GM12875 (cell line): ENCODE results near the gene BTBD2.

Source experiments
- H3K4me3 ChIP-seq: one replicate; pipeline ENCODE4 v1.5.1; 2011; ENCODE audit warnings: low read depth, low read length, control low read depth
- CTCF ChIP-seq: IDR thresholded peaks from 2 replicates; pipeline ENCODE4 v1.5.1; 2011; ENCODE audit warnings: low read depth, mild to moderate bottlenecking, control low read depth, inconsistent platforms, low read length, moderate library complexity, borderline replicate concordance; ENCODE audit not compliant: insufficient read depth

The BTBD2 gene

GRCh38 chr19:2015608-2015950, at the start of gene BTBD2:
Gene BTBD2, minus strand, starts transcription at chr19:2015714. Its CDS starts 11 bp downstream, at chr19:2015703.
- no peak for TF ChIP-seq CTCF
- peak within 1 kb of the TSS; percentile 74 for H3K4me3 ChIP-seq

- H3K4me3 ChIP-seq = no peak overlapping the region
- TF ChIP-seq CTCF = no peak
Measured at GRCh38 chr19:2064788-2065524, 49.4 kb upstream of the BTBD2 start.

GRCh38 chr19:2064395-2064787, 48.9 kb upstream of the BTBD2 start:
- TF ChIP-seq CTCF = no peak

GRCh38 chr19:2063824-2064223, 48.3 kb upstream of the BTBD2 start:
- no peak for TF ChIP-seq CTCF
- no peak overlapping the region for H3K4me3 ChIP-seq

More at GRCh38 chr19:2064395-2064787, 48.9 kb upstream of the BTBD2 start:
- H3K4me3 ChIP-seq = no peak overlapping the region

- no peak for TF ChIP-seq CTCF
- no peak overlapping the region for H3K4me3 ChIP-seq
Measured at GRCh38 chr19:2062770-2063169, 47.3 kb upstream of the BTBD2 start.

- H3K4me3 ChIP-seq = peak overlapping the region; percentile 54
Measured at GRCh38 chr19:2062389-2062729, 46.8 kb upstream of the BTBD2 start.

More at GRCh38 chr19:2062389-2062729, 46.8 kb upstream of the BTBD2 start:
- no peak for TF ChIP-seq CTCF
